ENCODE measurements around the gene CGB8. TPM values are rescaled to one million over a fixed set of nuclear protein-coding genes. Genes with fewer than 3 reads are reported as not detected.

The CGB8 gene
- total and polyA plus RNA-seq, 2 of the 4 experiments (the other 2 are of a cell fraction): 0.48 TPM; not detected in 1

DNA sequence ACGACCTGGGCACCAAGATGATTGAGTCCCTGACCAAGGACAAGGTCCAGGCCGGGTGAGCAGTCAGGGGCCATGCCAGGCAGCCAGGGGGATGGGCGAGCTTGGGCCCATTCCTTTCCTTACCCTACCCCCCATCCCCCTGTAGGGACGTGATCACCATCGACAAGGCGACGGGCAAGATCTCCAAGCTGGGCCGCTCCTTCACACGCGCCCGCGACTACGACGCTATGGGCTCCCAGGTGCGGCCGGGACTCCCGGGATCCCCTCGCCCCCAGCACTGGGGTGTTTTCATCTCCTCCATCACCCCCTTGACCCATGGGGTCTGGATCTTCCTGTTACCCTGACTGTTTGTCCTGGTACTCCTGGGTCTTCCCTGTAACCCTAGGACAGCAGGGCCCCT, 39.1 kb downstream of the CGB8 start:
- Histone ChIP-seq H2BK120ac (ENCODE audit: low read depth, low read length) (no peak overlapping the region), H3K9me1 (ENCODE audit: insufficient read depth, low read length) (peaks cover 2% of the 10 kb centered on the region; the same call in 1 of the 2 replicates), H2BK20ac (ENCODE audit: low read depth, low read length) (no peak overlapping the region), H3K27ac (ENCODE audit: insufficient read depth, low read length) (no peak overlapping the region), H4K5ac (ENCODE audit: low read depth, low read length) (no peak overlapping the region), H3K9me3 (ENCODE audit: control insufficient read depth, insufficient read depth, low read length) (no peaks in the 10 kb centered on the region), H4K8ac (ENCODE audit: low read depth in 2 of 2, low read length in 2 of 2) (no peak overlapping the region), H3K18ac (ENCODE audit: low read depth, low read length) (no peak overlapping the region), H3K4ac (ENCODE audit: low read depth, low read length) (no peak overlapping the region), H3K14ac (replicated peaks; ENCODE audit: low read depth, low read length) (no peak overlapping the region), H2AK5ac (ENCODE audit: low read depth, low read length) (no peak overlapping the region), H3K79me1 (ENCODE audit: low read depth in 1 of 2, low read length in 2 of 2) (peaks cover 0 to 3% of the 10 kb centered on the region in 2 experiments; a peak in 1 of 4 replicates), H3K4me1 (ENCODE audit: control insufficient read depth, insufficient read depth, low read length) (no peaks in the 10 kb centered on the region), H3K9ac (ENCODE audit: low read depth, low read length) (no peak overlapping the region), H2AK9ac (replicated peaks; ENCODE audit: low read depth, low read length, poor library complexity) (no peak overlapping the region), H3K23ac (ENCODE audit: low read depth, low read length) (no peak overlapping the region), H3K27me3 (ENCODE audit: control insufficient read depth, insufficient read depth, low read length) (no peaks in the 10 kb centered on the region), H2BK5ac (ENCODE audit: low read depth, low read length, poor library complexity, severe bottlenecking) (no peak overlapping the region), H3K36me3 (ENCODE audit: control insufficient read depth, insufficient read depth, low read length) (peaks cover 67% of the 10 kb centered on the region), H2BK15ac (ENCODE audit: low read depth, low read length) (no peak overlapping the region), H4K20me1 (ENCODE audit: insufficient read depth, low read length) (no peaks in the 10 kb centered on the region; the same call in 1 of the 2 replicates), H3K4me2 (ENCODE audit: low read depth, low read length) (no peak overlapping the region), H2AFZ (replicated peaks; ENCODE audit: low read length, poor library complexity) (no peak overlapping the region), H3K4me3 (ENCODE audit: insufficient read depth, low read depth, low read length) (no peak overlapping the region), H3K56ac (ENCODE audit: extremely low read depth, insufficient read depth, low read length) (no peak overlapping the region), H4K91ac (ENCODE audit: insufficient read depth, low read depth, low read length) (no peak overlapping the region)
- intact Hi-C loops (cut with micrococcal nuclease): no loop called here
- ChIA-PET POLR2A (ENCODE audit: unreplicated experiment) (no interaction called here), CTCF (interaction anchor here (0.6 kb wide), 2 partner anchors 10 to 221 kb away, joined by 4 to 5 read pairs; no protein-coding TSS in a partner anchor)
- in situ Hi-C loops (cut with MboI; ENCODE audit: low sequenced_read_pairs): no loop called here
- BruUV-seq (replicated peaks): no TSS peak
- no peak for TF ChIP-seq POLR2A (IDR thresholded peaks at IDR 0.05; ENCODE audit: low read depth, low read length)
- TF ChIP-seq MAFK (IDR thresholded peaks at IDR 0.05; ENCODE audit: low read depth, low read length): no peak
- no peak for TF ChIP-seq SMC3 (IDR thresholded peaks at IDR 0.05; ENCODE audit: low read depth, low read length)
- no peak for TF ChIP-seq NFE2L2 (IDR thresholded peaks at IDR 0.05; ENCODE audit: low read depth, low read length)
- TF ChIP-seq FOS (IDR thresholded peaks at IDR 0.05; ENCODE audit: low read depth, low read length): no peak
- no peak for TF ChIP-seq RFX5 (IDR thresholded peaks at IDR 0.05; ENCODE audit: low read depth, low read length)
- no peak for TF ChIP-seq CHD1 (IDR thresholded peaks at IDR 0.05; ENCODE audit: low read depth, low read length)
- no peak for TF ChIP-seq CEBPB (IDR thresholded peaks at IDR 0.05; ENCODE audit: low read depth, low read length)
- no peak for TF ChIP-seq RAD21 (IDR thresholded peaks at IDR 0.05; ENCODE audit: low read length)
- TF ChIP-seq RCOR1 (IDR thresholded peaks at IDR 0.05; ENCODE audit: insufficient replicate concordance, low read length): no peak
- no peak for TF ChIP-seq MAZ (IDR thresholded peaks at IDR 0.05; ENCODE audit: borderline replicate concordance, low read depth, low read length)
- TF ChIP-seq MXI1 (IDR thresholded peaks at IDR 0.05; ENCODE audit: borderline replicate concordance, low read depth, low read length): no peak
- no peak for TF ChIP-seq BHLHE40 (IDR thresholded peaks at IDR 0.05; ENCODE audit: low read depth, low read length)
- 93% methylated on average over 2 of the region's 18 CpGs; no CpG with 5 or more reads in 1 of the 2 experiments for WGBS, 2 experiments (ENCODE audit: extremely low coverage in 2 of 2, insufficient read length in 1 of 2)
- ATAC-seq (ENCODE audit: low read depth): no peak
- DNase-seq: no peak
- dilution Hi-C loops (cut with HindIII; ENCODE audit: low sequenced_read_pairs, unreplicated experiment): no loop called here

All from IMR-90 (cell line).